NCI-H1105 treated with DMSO at 0.1 percent for 48 hours (cell line): Measurements from ENCODE around the gene PHOX2A.
"Not testable (repeated sequence)": the region's sequence is repeated elsewhere in the genome, so short reads cannot be mapped to it uniquely, and the experiment has no call there.

Experiments used
- DNase-seq: peaks from one replicate; lab custom pipeline; 2025; lab: John Stamatoyannopoulos, UW

Gene PHOX2A

GRCh38 chr11:72222106-72222891, 21.7 kb downstream of the PHOX2A start:
- DNase-seq = peak; percentile 36

GRCh38 chr11:72221386-72222075, 22.4 kb downstream of the PHOX2A start:
- DNase-seq = no peak

GRCh38 chr11:72220696-72221363, 23.1 kb downstream of the PHOX2A start:
- no peak for DNase-seq

GRCh38 chr11:72218251-72218745, 25.7 kb downstream of the PHOX2A start:
- no peak for DNase-seq

- no peak for DNase-seq
Measured at GRCh38 chr11:72217841-72218240, 26.1 kb downstream of the PHOX2A start.

GRCh38 chr11:72216638-72217037, 27.3 kb downstream of the PHOX2A start, which contains the start of gene FOLR2:
FOLR2 (plus strand) TSS chr11:72216794; CDS start chr11:72218585, 1,791 bp downstream.
- DNase-seq = no peak

- no peak for DNase-seq
Measured at GRCh38 chr11:72209101-72209500, 34.9 kb downstream of the PHOX2A start.

- no peak for DNase-seq
Measured at GRCh38 chr11:72208281-72208680, 35.7 kb downstream of the PHOX2A start.

- not testable (repeated sequence) for DNase-seq
Measured at GRCh38 chr11:72206794-72207193, 37.2 kb downstream of the PHOX2A start.

- no peak for DNase-seq
Measured at GRCh38 chr11:72204886-72205285, 39.1 kb downstream of the PHOX2A start.

- DNase-seq = no peak
Measured at GRCh38 chr11:72203163-72203562, 40.8 kb downstream of the PHOX2A start.

- no peak for DNase-seq
Measured at GRCh38 chr11:72202571-72202970, 41.4 kb downstream of the PHOX2A start.

GRCh38 chr11:72201445-72201844, 42.5 kb downstream of the PHOX2A start:
- DNase-seq = not testable (repeated sequence)

GRCh38 chr11:72195518-72196270, 48.3 kb downstream of the PHOX2A start:
- DNase-seq = no peak

- no peak for DNase-seq
Measured at GRCh38 chr11:72191961-72192381, 52.0 kb downstream of the PHOX2A start, which contains the start of gene FOLR1. FOLR1 (plus strand) TSS chr11:72192140; CDS start chr11:72192174, 34 bp downstream.

- no peak for DNase-seq
Measured at GRCh38 chr11:72190631-72191071, 53.3 kb downstream of the PHOX2A start.

GRCh38 chr11:72189455-72190250, 54.3 kb downstream of the PHOX2A start:
- peak; percentile 55 for DNase-seq
